ENCODE data around the gene TRABD.

The TRABD gene

DNA sequence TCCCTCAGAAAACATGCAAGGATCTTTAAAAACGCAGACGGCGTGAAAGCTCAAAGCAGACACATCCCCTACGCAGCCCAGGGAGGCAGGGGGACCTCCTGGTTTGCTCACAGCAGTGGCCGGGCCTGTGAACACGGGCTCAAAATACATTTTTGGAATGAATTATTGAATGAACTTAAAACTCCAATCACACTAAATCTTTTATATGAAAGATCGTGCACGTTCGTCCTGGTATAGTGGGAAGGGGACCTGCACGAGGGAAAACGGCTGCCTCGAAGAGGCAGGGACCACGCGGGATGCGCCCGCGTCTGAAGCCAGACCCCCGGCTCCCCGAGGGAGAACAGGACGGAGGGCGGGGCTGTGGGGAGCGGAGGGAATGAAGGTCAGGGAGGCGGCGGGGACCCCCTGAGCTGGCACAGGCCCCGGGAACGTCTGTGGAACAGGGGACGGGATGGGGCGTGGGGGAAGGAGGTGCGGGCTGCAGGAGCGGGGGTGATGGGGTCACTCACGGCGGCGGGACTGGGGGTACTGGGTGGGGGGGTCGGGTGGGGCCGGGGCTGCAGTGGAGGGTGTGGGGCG, 16.4 kb upstream of the TRABD start:
- Histone ChIP-seq H3K9me2 (replicated peaks; ENCODE audit: low read depth, low read length) (no peaks in the 10 kb centered on the region), H3F3A (ENCODE audit: low read depth) (no peaks in the 10 kb centered on the region), H3K36me3 (ENCODE audit: insufficient read depth, low read length) (no peaks in the 10 kb centered on the region), H3K4me2 (ENCODE audit: low read depth, low read length, poor library complexity, severe bottlenecking) (no peak overlapping the region), H3K27me3 (ENCODE audit: insufficient read depth, low read length, poor library complexity, severe bottlenecking) (no peaks in the 10 kb centered on the region), H3K79me2 (ENCODE audit: insufficient read depth, low read length) (no peaks in the 10 kb centered on the region), H2AFZ (ENCODE audit: low read length) (no peak overlapping the region), H3K9ac (ENCODE audit: low read depth, low read length, poor library complexity, severe bottlenecking) (no peak overlapping the region), H4K20me1 (ENCODE audit: insufficient read depth, low read length, poor library complexity, severe bottlenecking) (no peaks in the 10 kb centered on the region), H3K4me3 (ENCODE audit: low read length, poor library complexity, severe bottlenecking) (no peak overlapping the region), H3K9me3 (ENCODE audit: insufficient read depth, low read depth, low read length) (no peaks in the 10 kb centered on the region), H3K4me1 (ENCODE audit: insufficient read depth, low read length, poor library complexity, severe bottlenecking) (no peaks in the 10 kb centered on the region)
- TF ChIP-seq EZH2phosphoT487 (IDR thresholded peaks at IDR 0.05; ENCODE audit: borderline replicate concordance) = no peak
- TF ChIP-seq, protein P1, sequence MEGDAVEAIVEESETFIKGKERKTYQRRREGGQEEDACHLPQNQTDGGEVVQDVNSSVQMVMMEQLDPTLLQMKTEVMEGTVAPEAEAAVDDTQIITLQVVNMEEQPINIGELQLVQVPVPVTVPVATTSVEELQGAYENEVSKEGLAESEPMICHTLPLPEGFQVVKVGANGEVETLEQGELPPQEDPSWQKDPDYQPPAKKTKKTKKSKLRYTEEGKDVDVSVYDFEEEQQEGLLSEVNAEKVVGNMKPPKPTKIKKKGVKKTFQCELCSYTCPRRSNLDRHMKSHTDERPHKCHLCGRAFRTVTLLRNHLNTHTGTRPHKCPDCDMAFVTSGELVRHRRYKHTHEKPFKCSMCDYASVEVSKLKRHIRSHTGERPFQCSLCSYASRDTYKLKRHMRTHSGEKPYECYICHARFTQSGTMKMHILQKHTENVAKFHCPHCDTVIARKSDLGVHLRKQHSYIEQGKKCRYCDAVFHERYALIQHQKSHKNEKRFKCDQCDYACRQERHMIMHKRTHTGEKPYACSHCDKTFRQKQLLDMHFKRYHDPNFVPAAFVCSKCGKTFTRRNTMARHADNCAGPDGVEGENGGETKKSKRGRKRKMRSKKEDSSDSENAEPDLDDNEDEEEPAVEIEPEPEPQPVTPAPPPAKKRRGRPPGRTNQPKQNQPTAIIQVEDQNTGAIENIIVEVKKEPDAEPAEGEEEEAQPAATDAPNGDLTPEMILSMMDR (conservative IDR thresholded peaks at IDR 0.05; ENCODE audit: low read length) = no peak

DNA sequence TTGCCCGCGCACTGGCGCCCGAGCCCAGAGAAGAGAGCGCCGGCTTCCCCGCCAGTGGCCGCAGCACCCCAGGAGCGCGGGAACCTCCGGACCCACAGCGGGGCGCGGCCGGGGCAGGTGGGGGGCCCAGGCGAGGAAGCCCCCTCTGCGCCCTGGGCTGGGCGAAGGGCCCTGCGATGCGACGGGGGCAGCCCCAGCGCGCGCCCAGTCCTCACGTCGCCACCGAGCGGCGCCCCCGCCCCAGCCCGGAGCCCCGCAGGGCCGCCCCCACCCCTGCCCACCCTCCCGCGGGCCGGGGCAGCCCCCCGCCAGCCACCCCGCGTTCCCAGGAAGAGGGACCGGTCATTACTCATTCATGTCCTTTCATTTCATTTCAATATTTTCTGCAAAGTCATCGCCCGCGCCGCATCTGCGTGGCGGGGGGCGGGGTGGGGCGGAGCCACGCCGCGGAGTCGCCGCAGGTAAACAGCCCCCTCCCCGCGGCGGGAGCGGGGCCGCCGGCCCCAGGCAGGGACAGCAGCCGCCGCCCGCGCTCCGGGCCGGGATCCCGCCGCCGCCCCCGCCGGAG, 15.9 kb upstream of the TRABD start:
- Histone ChIP-seq H3K9ac (ENCODE audit: low read depth, low read length, poor library complexity, severe bottlenecking) (no peak overlapping the region), H3K4me2 (ENCODE audit: low read depth, low read length, poor library complexity, severe bottlenecking) (no peak overlapping the region), H2AFZ (ENCODE audit: low read length) (no peak overlapping the region), H3K27me3 (ENCODE audit: insufficient read depth, low read length, poor library complexity, severe bottlenecking) (no peaks in the 10 kb centered on the region), H3K4me3 (ENCODE audit: low read length, poor library complexity, severe bottlenecking) (no peak overlapping the region), H3K36me3 (ENCODE audit: insufficient read depth, low read length) (no peaks in the 10 kb centered on the region), H3K9me3 (ENCODE audit: insufficient read depth, low read depth, low read length) (no peaks in the 10 kb centered on the region), H3K79me2 (ENCODE audit: insufficient read depth, low read length) (no peaks in the 10 kb centered on the region), H3F3A (ENCODE audit: low read depth) (no peaks in the 10 kb centered on the region), H3K4me1 (ENCODE audit: insufficient read depth, low read length, poor library complexity, severe bottlenecking) (no peaks in the 10 kb centered on the region), H3K9me2 (replicated peaks; ENCODE audit: low read depth, low read length) (no peaks in the 10 kb centered on the region), H4K20me1 (ENCODE audit: insufficient read depth, low read length, poor library complexity, severe bottlenecking) (no peaks in the 10 kb centered on the region)
- TF ChIP-seq EZH2phosphoT487 (IDR thresholded peaks at IDR 0.05; ENCODE audit: borderline replicate concordance) = no peak
- TF ChIP-seq, protein P1 (conservative IDR thresholded peaks at IDR 0.05; ENCODE audit: low read length) = no peak

DNA sequence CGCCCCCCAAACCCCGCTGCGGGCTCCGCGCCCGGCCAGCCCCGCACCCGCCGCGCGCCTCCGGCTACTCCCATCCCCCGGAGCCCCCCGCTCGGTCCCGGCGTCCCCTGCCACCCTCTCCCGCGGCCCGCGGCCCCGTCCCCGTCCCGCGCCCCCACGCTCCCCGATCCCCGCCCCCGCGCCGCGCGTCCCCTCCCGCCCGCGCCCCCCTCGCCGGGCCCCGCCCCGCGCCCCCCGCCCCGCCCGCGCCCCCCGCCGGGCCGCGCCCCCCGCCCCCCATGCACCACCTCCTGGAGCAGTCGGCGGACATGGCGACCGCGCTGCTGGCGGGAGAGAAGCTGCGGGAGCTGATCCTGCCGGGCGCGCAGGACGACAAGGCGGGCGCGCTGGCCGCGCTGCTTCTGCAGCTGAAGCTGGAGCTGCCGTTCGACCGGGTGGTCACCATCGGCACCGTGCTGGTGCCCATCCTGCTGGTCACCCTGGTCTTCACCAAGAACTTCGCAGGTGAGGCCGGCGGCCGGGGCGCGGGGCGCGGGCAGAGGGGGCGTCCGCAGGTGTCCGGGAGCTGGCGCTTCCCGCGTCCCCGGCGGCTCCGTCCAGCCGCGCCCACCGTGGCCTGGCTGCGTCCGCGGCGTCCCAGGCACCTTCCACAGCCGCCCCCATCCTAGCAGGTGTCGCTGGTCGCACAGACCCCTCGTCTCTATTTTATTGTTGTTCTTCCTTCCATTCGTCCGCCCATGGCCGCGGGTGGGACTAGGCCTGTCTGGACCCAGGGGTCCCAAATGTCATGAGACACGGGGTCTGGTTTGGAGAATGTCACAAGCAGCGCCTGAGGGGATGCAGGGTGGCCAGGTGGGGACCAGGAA, 15.0 kb upstream of the TRABD start, which contains the start of gene PANX2:
TSS of gene PANX2 (plus strand) at position 279 of the 866 bp plus-strand sequence. CDS start at position 279, 0 bp downstream.
- H3K27me3 ChIP-seq (ENCODE audit: insufficient read depth, low read length, poor library complexity, severe bottlenecking) = no peaks in the 10 kb centered on the region
- H3K9me2 ChIP-seq (replicated peaks; ENCODE audit: low read depth, low read length) = no peaks in the 10 kb centered on the region
- no peaks in the 10 kb centered on the region for H3F3A ChIP-seq (ENCODE audit: low read depth)
- no peak for TF ChIP-seq EZH2phosphoT487 (IDR thresholded peaks at IDR 0.05; ENCODE audit: borderline replicate concordance)
- TF ChIP-seq, protein P1 (conservative IDR thresholded peaks at IDR 0.05; ENCODE audit: low read length) = no peak
- no peak within 1 kb of the TSS for H2AFZ ChIP-seq (ENCODE audit: low read length)
- no peaks in the 10 kb centered on the region for H3K36me3 ChIP-seq (ENCODE audit: insufficient read depth, low read length)
- no peak within 1 kb of the TSS for H3K4me2 ChIP-seq (ENCODE audit: low read depth, low read length, poor library complexity, severe bottlenecking)
- no peak within 1 kb of the TSS for H3K4me3 ChIP-seq (ENCODE audit: low read length, poor library complexity, severe bottlenecking)
- no peaks in the 10 kb centered on the region for H3K4me1 ChIP-seq (ENCODE audit: insufficient read depth, low read length, poor library complexity, severe bottlenecking)
- no peak within 1 kb of the TSS for H3K9ac ChIP-seq (ENCODE audit: low read depth, low read length, poor library complexity, severe bottlenecking)
- no peaks in the 10 kb centered on the region for H3K79me2 ChIP-seq (ENCODE audit: insufficient read depth, low read length)
- no peaks in the 10 kb centered on the region for H4K20me1 ChIP-seq (ENCODE audit: insufficient read depth, low read length, poor library complexity, severe bottlenecking)
- H3K9me3 ChIP-seq (ENCODE audit: insufficient read depth, low read depth, low read length) = no peaks in the 10 kb centered on the region

Measured in Loucy (cell line).